Neural cell (in vitro differentiated cells): ENCODE results near the gene ASCC3. TPM values are rescaled to one million over a fixed set of nuclear protein-coding genes. Genes with fewer than 3 reads are reported as not detected.

Experiments used
- H2AFZ ChIP-seq: fragments of 200-600, 300-800 bp; sonication (generic), shearing (Covaris generic); 2 replicates; pipeline ENCODE4 v1.6.0; 2014; ENCODE audit warnings: low read depth, mild to moderate bottlenecking, antibody characterized with exemption, low read length, moderate library complexity
- H3F3A ChIP-seq: fragments of 200-600 bp; shearing (Covaris generic); 2 replicates; pipeline ENCODE4 v1.6.1; 2016; ENCODE audit warnings: mild to moderate bottlenecking, moderate library complexity, mixed read lengths, antibody characterized with exemption, low read length; ENCODE audit not compliant: insufficient read depth, poor library complexity, severe bottlenecking
- H3K27ac ChIP-seq: fragments of 200-600, 300-800 bp; sonication (generic), shearing (Covaris generic); 2 replicates; pipeline ENCODE4 v1.5.1; 2014; ENCODE audit warnings: mild to moderate bottlenecking, low read length, moderate library complexity
- H3K27me3 ChIP-seq: fragments of 300-800, 200-600 bp; sonication (generic), shearing (Covaris generic); 2 replicates; pipeline ENCODE4 v1.6.0; 2014; ENCODE audit warnings: mild to moderate bottlenecking, low read depth, low read length, moderate library complexity; ENCODE audit not compliant: insufficient read depth
- H3K36me3 ChIP-seq: fragments of 300-800, 200-600 bp; sonication (generic), shearing (Covaris generic); 2 replicates; pipeline ENCODE4 v1.5.1; 2014; ENCODE audit warnings: mild to moderate bottlenecking, antibody characterized with exemption, low read length, moderate library complexity; ENCODE audit not compliant: insufficient read depth
- H3K4me2 ChIP-seq: fragments of 300-800, 200-600 bp; sonication (generic), shearing (Covaris generic); 2 replicates; pipeline ENCODE4 v1.6.0; 2014; ENCODE audit warnings: mild to moderate bottlenecking, low read length
- H3K4me3 ChIP-seq: fragments of 300-800, 200-600 bp; sonication (generic), shearing (Covaris generic); 2 replicates; pipeline ENCODE4 v1.5.1; 2014; ENCODE audit warnings: mild to moderate bottlenecking, low read length, moderate library complexity
- H3K79me2 ChIP-seq: fragments of 200-600 bp; shearing (Covaris generic); replicated peaks from 2 replicates; pipeline ENCODE4 v1.6.0; 2014; ENCODE audit warnings: mild to moderate bottlenecking, low read length, moderate library complexity; ENCODE audit not compliant: insufficient read depth
- H3K9ac ChIP-seq: fragments of 300-800, 200-600 bp; sonication (generic), shearing (Covaris generic); 2 replicates; pipeline ENCODE4 v1.6.1; 2016; ENCODE audit warnings: mild to moderate bottlenecking, low read length, mixed read lengths
- H3K9me2 ChIP-seq: fragments of 200-600 bp; shearing (Covaris generic); 2 replicates; pipeline ENCODE4 v1.6.1; 2016; ENCODE audit warnings: mild to moderate bottlenecking, low read length, mixed read lengths; ENCODE audit not compliant: insufficient read depth
- H3K9me3 ChIP-seq: fragments of 200-600, 300-800 bp; sonication (generic), shearing (Covaris generic); 2 replicates; pipeline ENCODE4 v1.6.1; 2016; ENCODE audit warnings: mild to moderate bottlenecking, mixed run types, low read length, moderate library complexity, mixed read lengths
- H4K20me1 ChIP-seq: fragments of 200-600 bp; shearing (Covaris generic); 2 replicates; pipeline ENCODE4 v1.6.1; 2016; ENCODE audit warnings: mild to moderate bottlenecking, mixed run types; ENCODE audit not compliant: insufficient read depth
- EP300 ChIP-seq: fragments of 450-650 bp; conservative IDR thresholded peaks from 2 replicates; pipeline ENCODE4 v1.6.1; 2014; ENCODE audit warnings: antibody characterized with exemption, mild to moderate bottlenecking, moderate library complexity; ENCODE audit not compliant: poor library complexity, severe bottlenecking
- EZH2 ChIP-seq: fragments of 200-600, 300-800 bp; shearing (Covaris generic), sonication (generic); IDR thresholded peaks from 2 replicates; pipeline ENCODE4 v1.6.1; 2014; ENCODE audit warnings: antibody characterized with exemption, low read length, borderline replicate concordance, mild to moderate bottlenecking; ENCODE audit not compliant: insufficient read depth, poor library complexity, severe bottlenecking
- MXI1 ChIP-seq: fragments of 450-650 bp; conservative IDR thresholded peaks from 2 replicates; pipeline ENCODE4 v1.6.1; 2014; ENCODE audit warnings: antibody characterized with exemption, mild to moderate bottlenecking; ENCODE audit not compliant: poor library complexity, severe bottlenecking
- POLR2AphosphoS5 ChIP-seq: IDR thresholded peaks from 2 replicates; pipeline ENCODE4 v1.6.1; 2012
- RAD21 ChIP-seq: fragments of 450-650 bp; conservative IDR thresholded peaks from 2 replicates; pipeline ENCODE4 v1.6.1; 2014; ENCODE audit warnings: antibody characterized with exemption, mild to moderate bottlenecking, moderate library complexity
- SMC3 ChIP-seq: fragments of 450-650 bp; conservative IDR thresholded peaks from 2 replicates; pipeline ENCODE4 v1.6.1; 2014; ENCODE audit warnings: antibody characterized with exemption, mild to moderate bottlenecking, moderate library complexity; ENCODE audit not compliant: poor library complexity
- TAF1 ChIP-seq: IDR thresholded peaks from 2 replicates; pipeline ENCODE4 v1.6.1; 2012; ENCODE audit warnings: low read depth
- polyA plus RNA-seq: library from polyadenylated mRNA; depleted of rRNA; stranded (reverse); fragments of >200 nt; gene quantifications from 2 replicates; pipeline ENCODE4 v1.2.3, GENCODE V29; 2014
- TF ChIP-seq, protein P1 (sequence below): IDR thresholded peaks from 2 replicates; pipeline ENCODE4 v1.6.1; 2012; ENCODE audit warnings: borderline replicate concordance
- TF ChIP-seq, protein P2 (sequence below): fragments of 450-650 bp; IDR thresholded peaks from 2 replicates; pipeline ENCODE4 v1.5.1; 2014; ENCODE audit warnings: antibody characterized with exemption, mild to moderate bottlenecking, moderate library complexity; ENCODE audit not compliant: poor library complexity, severe bottlenecking

Gene ASCC3
- polyA plus RNA-seq, 1 donor from 2014 or later, result 14.9 TPM

DNA sequence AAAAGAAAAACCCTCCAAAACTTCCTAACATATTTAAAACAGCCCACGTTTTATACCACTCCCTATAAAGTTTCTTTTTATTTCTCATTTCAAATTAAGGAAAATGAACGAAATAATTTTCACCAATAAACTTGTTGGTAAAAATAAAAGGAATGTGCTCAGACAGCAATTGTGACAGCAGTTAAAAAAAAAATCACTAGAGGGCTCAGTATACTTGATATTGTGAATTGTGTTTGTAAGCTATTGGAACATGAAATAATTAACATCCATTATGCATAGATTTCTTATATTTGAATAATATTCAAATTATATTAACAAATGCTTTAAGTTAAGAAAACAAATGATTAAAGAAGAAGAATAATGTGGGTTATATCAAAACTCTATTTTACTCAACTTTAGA is 105.5 kb downstream of the ASCC3 start:
- no peak overlapping the region for H3K4me2 ChIP-seq
- no peaks in the 10 kb centered on the region for H3K9me2 ChIP-seq
- no peak overlapping the region for H3K9ac ChIP-seq
- H3K27ac ChIP-seq, result no peak overlapping the region
- no peaks in the 10 kb centered on the region for H3K36me3 ChIP-seq
- no peaks in the 10 kb centered on the region for H3F3A ChIP-seq
- no peak overlapping the region for H3K4me3 ChIP-seq
- H3K9me3 ChIP-seq, result no peaks in the 10 kb centered on the region
- TF ChIP-seq EZH2 (no peak), RAD21 (peak; percentile 44), TAF1 (no peak), SMC3 (no peak), EP300 (no peak), POLR2AphosphoS5 (no peak), MXI1 (no peak)
- TF ChIP-seq, protein P1, sequence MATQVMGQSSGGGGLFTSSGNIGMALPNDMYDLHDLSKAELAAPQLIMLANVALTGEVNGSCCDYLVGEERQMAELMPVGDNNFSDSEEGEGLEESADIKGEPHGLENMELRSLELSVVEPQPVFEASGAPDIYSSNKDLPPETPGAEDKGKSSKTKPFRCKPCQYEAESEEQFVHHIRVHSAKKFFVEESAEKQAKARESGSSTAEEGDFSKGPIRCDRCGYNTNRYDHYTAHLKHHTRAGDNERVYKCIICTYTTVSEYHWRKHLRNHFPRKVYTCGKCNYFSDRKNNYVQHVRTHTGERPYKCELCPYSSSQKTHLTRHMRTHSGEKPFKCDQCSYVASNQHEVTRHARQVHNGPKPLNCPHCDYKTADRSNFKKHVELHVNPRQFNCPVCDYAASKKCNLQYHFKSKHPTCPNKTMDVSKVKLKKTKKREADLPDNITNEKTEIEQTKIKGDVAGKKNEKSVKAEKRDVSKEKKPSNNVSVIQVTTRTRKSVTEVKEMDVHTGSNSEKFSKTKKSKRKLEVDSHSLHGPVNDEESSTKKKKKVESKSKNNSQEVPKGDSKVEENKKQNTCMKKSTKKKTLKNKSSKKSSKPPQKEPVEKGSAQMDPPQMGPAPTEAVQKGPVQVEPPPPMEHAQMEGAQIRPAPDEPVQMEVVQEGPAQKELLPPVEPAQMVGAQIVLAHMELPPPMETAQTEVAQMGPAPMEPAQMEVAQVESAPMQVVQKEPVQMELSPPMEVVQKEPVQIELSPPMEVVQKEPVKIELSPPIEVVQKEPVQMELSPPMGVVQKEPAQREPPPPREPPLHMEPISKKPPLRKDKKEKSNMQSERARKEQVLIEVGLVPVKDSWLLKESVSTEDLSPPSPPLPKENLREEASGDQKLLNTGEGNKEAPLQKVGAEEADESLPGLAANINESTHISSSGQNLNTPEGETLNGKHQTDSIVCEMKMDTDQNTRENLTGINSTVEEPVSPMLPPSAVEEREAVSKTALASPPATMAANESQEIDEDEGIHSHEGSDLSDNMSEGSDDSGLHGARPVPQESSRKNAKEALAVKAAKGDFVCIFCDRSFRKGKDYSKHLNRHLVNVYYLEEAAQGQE, result no peak
- TF ChIP-seq, protein P2, sequence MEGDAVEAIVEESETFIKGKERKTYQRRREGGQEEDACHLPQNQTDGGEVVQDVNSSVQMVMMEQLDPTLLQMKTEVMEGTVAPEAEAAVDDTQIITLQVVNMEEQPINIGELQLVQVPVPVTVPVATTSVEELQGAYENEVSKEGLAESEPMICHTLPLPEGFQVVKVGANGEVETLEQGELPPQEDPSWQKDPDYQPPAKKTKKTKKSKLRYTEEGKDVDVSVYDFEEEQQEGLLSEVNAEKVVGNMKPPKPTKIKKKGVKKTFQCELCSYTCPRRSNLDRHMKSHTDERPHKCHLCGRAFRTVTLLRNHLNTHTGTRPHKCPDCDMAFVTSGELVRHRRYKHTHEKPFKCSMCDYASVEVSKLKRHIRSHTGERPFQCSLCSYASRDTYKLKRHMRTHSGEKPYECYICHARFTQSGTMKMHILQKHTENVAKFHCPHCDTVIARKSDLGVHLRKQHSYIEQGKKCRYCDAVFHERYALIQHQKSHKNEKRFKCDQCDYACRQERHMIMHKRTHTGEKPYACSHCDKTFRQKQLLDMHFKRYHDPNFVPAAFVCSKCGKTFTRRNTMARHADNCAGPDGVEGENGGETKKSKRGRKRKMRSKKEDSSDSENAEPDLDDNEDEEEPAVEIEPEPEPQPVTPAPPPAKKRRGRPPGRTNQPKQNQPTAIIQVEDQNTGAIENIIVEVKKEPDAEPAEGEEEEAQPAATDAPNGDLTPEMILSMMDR, result peak; percentile 32
- H4K20me1 ChIP-seq, result no peaks in the 10 kb centered on the region
- no peak overlapping the region for H2AFZ ChIP-seq
- H3K27me3 ChIP-seq, result no peaks in the 10 kb centered on the region
- H3K79me2 ChIP-seq, result no peaks in the 10 kb centered on the region

DNA sequence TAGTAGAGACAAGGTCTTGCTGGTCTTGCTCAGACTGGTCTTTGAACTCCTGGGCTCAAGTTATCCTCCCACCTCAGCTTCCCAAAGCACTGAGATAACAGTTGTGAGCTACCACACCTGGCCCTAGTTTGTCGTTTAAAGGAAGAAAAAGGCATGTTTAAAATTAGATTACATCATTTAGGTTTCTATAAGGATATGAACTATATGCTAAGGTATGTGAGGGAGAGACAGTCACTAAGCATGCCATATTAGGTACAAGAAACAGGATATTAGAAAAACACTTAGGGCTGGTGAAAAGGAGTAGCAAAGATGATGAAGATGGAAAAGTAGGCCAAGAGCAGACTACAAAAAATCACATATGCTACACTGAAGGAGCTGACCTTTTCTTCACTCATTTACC is 106.4 kb downstream of the ASCC3 start:
- H3K27ac ChIP-seq, result no peak overlapping the region
- no peak overlapping the region for H3K4me2 ChIP-seq
- TF ChIP-seq POLR2AphosphoS5 (no peak), MXI1 (no peak), EP300 (no peak), RAD21 (no peak), TAF1 (no peak), EZH2 (no peak), SMC3 (no peak)
- TF ChIP-seq, protein P2, result no peak
- TF ChIP-seq, protein P1, result no peak
- no peaks in the 10 kb centered on the region for H3K9me2 ChIP-seq
- H4K20me1 ChIP-seq, result no peaks in the 10 kb centered on the region
- no peak overlapping the region for H3K4me3 ChIP-seq
- H3K9ac ChIP-seq, result no peak overlapping the region
- no peaks in the 10 kb centered on the region for H3K36me3 ChIP-seq
- H3K79me2 ChIP-seq, result no peaks in the 10 kb centered on the region
- H2AFZ ChIP-seq, result no peak overlapping the region
- H3K9me3 ChIP-seq, result no peaks in the 10 kb centered on the region
- H3K27me3 ChIP-seq, result no peaks in the 10 kb centered on the region
- no peaks in the 10 kb centered on the region for H3F3A ChIP-seq
